H1 (cell line): ENCODE data around the gene OR2AG2. TPM values are rescaled to one million over a fixed set of nuclear protein-coding genes. Genes with fewer than 3 reads are reported as not detected.

Experiments used
- CTCF ChIA-PET: fragments of 300-600 bp; sonication (Branson Sonifier 250); formaldehyde crosslinking; loops from one replicate; lab custom pipeline; 2021; ENCODE audit not compliant: partially characterized antibody; lab: Charles Lee
- POLR2A ChIA-PET: fragments of 300-600 bp; sonication (Branson Sonifier 250); formaldehyde crosslinking; loops from one replicate; lab custom pipeline; 2021; ENCODE audit warnings: inconsistent platforms; ENCODE audit not compliant: partially characterized antibody; lab: Charles Lee
- DNase-seq, 2 experiments: peaks; one replicate each; pipeline versions ENCODE4 v3.0.0 to v3.0.0-alpha.2; 2010 to 2022; ENCODE audit warnings: low spot score in 2 of 2, low read depth in 1 of 2, mixed read lengths in 1 of 2
- FAIRE-seq: peaks from 2 replicates; lab custom pipeline; 2011; peaks lifted over from hg19 to GRCh38; lab: Jason Lieb, UNC
- H2AFZ ChIP-seq: 2 replicates; pipeline ENCODE4 v1.8.1; 2012; ENCODE audit warnings: low read length, inconsistent platforms
- H2AK5ac ChIP-seq: 2 replicates; pipeline ENCODE4 v1.6.1; 2013; ENCODE audit warnings: low read depth, low read length
- H2BK120ac ChIP-seq: replicated peaks from 2 replicates; pipeline ENCODE3; 2013; ENCODE audit warnings: low read depth, low read length, inconsistent platforms
- H2BK12ac ChIP-seq: 2 replicates; pipeline ENCODE4 v1.6.1; 2013; ENCODE audit warnings: low read depth, low read length
- H2BK15ac ChIP-seq: 2 replicates; pipeline ENCODE4 v1.6.1; 2013; ENCODE audit warnings: low read length
- H2BK20ac ChIP-seq: 2 replicates; pipeline ENCODE4 v1.6.1; 2013; ENCODE audit warnings: low read length
- H2BK5ac ChIP-seq: 2 replicates; pipeline ENCODE4 v1.6.1; 2013; ENCODE audit warnings: low read depth, low read length
- H3K14ac ChIP-seq: 2 replicates; pipeline ENCODE4 v1.6.1; 2013; ENCODE audit warnings: inconsistent platforms; ENCODE audit not compliant: insufficient read length
- H3K18ac ChIP-seq: 2 replicates; pipeline ENCODE4 v1.6.1; 2013; ENCODE audit warnings: low read length; ENCODE audit errors: extremely low read depth
- H3K23ac ChIP-seq: 2 replicates; pipeline ENCODE4 v1.6.1; 2013; ENCODE audit warnings: inconsistent platforms; ENCODE audit not compliant: insufficient read length
- H3K23me2 ChIP-seq: 2 replicates; pipeline ENCODE4 v1.6.1; 2013; ENCODE audit warnings: low read depth, low read length
- H3K27ac ChIP-seq: 2 replicates; pipeline ENCODE4 v1.6.1; 2011; ENCODE audit warnings: low read depth, low read length, inconsistent platforms
- H3K27me3 ChIP-seq, 4 experiments: replicated peaks in 1 of 4; 1 replicate in 1 of 4; 2 replicates in 3 of 4; pipeline versions ENCODE4 v1.6.1 to v1.8.1; 2011 to 2013; ENCODE audit warnings: low read length in 3 of 4, mild to moderate bottlenecking in 3 of 4, inconsistent platforms in 2 of 4, mixed read lengths in 2 of 4, moderate library complexity in 1 of 4; ENCODE audit not compliant: control insufficient read depth in 3 of 4, insufficient read depth in 3 of 4; ENCODE audit errors: extremely low read depth in 1 of 4
- H3K36me3 ChIP-seq, 4 experiments: 2 replicates each; pipeline versions ENCODE4 v1.6.1 to v1.8.1; 2011 to 2013; ENCODE audit warnings: mild to moderate bottlenecking in 4 of 4, low read length in 3 of 4, moderate library complexity in 2 of 4, control low read depth in 1 of 4, inconsistent platforms in 1 of 4; ENCODE audit not compliant: insufficient read depth in 4 of 4, control insufficient read depth in 2 of 4
- H3K4ac ChIP-seq: replicated peaks from 2 replicates; pipeline ENCODE3; 2013; ENCODE audit warnings: low read length, low read depth, mixed read lengths, inconsistent platforms; ENCODE audit not compliant: insufficient read length
- H3K4me1 ChIP-seq, 4 experiments: replicated peaks in 1 of 4; 1 replicate in 1 of 4; 2 replicates in 3 of 4; pipeline versions ENCODE4 v1.6.1 to v1.8.1; 2011 to 2013; ENCODE audit warnings: low read length in 3 of 4, inconsistent platforms in 2 of 4, mixed read lengths in 1 of 4; ENCODE audit not compliant: insufficient read depth in 4 of 4, control insufficient read depth in 3 of 4
- H3K4me2 ChIP-seq, 2 experiments: 2 replicates each; pipeline versions ENCODE4 v1.6.1 to v1.8.1; 2011 to 2013; ENCODE audit warnings: low read depth in 2 of 2, low read length in 2 of 2, control low read depth in 1 of 2, inconsistent platforms in 1 of 2, mild to moderate bottlenecking in 1 of 2; ENCODE audit not compliant: insufficient read depth in 1 of 2
- H3K4me3 ChIP-seq, 4 experiments: fragments of 200-600, 300-600 bp in 1 of 4; sonication (generic), shearing (Covaris generic), sonication (Bioruptor Twin) in 1 of 4; 2 replicates each; pipeline versions ENCODE4 v1.5.1 to v1.8.1; 2011 to 2016; ENCODE audit warnings: low read length in 4 of 4, low read depth in 3 of 4, control low read depth in 2 of 4, inconsistent platforms in 2 of 4, mild to moderate bottlenecking in 2 of 4, mixed read lengths in 1 of 4, moderate library complexity in 1 of 4; ENCODE audit not compliant: insufficient read depth in 2 of 4; ENCODE audit errors: extremely low read depth in 1 of 4
- H3K56ac ChIP-seq: replicated peaks from 2 replicates; pipeline ENCODE3; 2013; ENCODE audit warnings: low read depth, mild to moderate bottlenecking, mixed read lengths, low read length, inconsistent platforms; ENCODE audit not compliant: insufficient read length
- H3K79me1 ChIP-seq: 2 replicates; pipeline ENCODE4 v1.6.1; 2013; ENCODE audit warnings: low read depth, low read length, control low read depth
- H3K79me2 ChIP-seq, 2 experiments: 2 replicates each; pipeline versions ENCODE4 v1.6.1 to v1.8.1; 2012 to 2013; ENCODE audit warnings: low read length in 2 of 2, mild to moderate bottlenecking in 2 of 2, inconsistent platforms in 1 of 2; ENCODE audit not compliant: insufficient read depth in 2 of 2, control insufficient read depth in 1 of 2
- H3K9ac ChIP-seq, 4 experiments: replicated peaks in 1 of 4; 1 replicate in 1 of 4; 2 replicates in 3 of 4; pipeline versions ENCODE4 v1.6.1 to v1.8.1; 2011 to 2013; ENCODE audit warnings: low read depth in 3 of 4, low read length in 3 of 4, control low read depth in 2 of 4, mild to moderate bottlenecking in 2 of 4, moderate library complexity in 2 of 4, inconsistent platforms in 1 of 4; ENCODE audit errors: extremely low read depth in 1 of 4
- H3K9me3 ChIP-seq, 2 experiments: 2 replicates each; pipeline versions ENCODE4 v1.6.1 to v1.8.1; 2012 to 2013; ENCODE audit warnings: mild to moderate bottlenecking in 2 of 2, moderate library complexity in 2 of 2, control low read depth in 1 of 2, inconsistent platforms in 1 of 2, low read depth in 1 of 2, low read length in 1 of 2, mixed read lengths in 1 of 2; ENCODE audit not compliant: insufficient read depth in 2 of 2
- H4K20me1 ChIP-seq, 2 experiments: replicated peaks in 1 of 2; 2 replicates each; pipeline versions ENCODE3 to v1.8.1; 2011 to 2013; ENCODE audit warnings: inconsistent platforms in 2 of 2, low read length in 2 of 2, mild to moderate bottlenecking in 1 of 2; ENCODE audit not compliant: insufficient read depth in 2 of 2, control insufficient read depth in 1 of 2
- H4K5ac ChIP-seq: 2 replicates; pipeline ENCODE4 v1.6.1; 2013; ENCODE audit warnings: low read length, low read depth, mixed read lengths, inconsistent platforms; ENCODE audit not compliant: insufficient read length
- H4K8ac ChIP-seq: 2 replicates; pipeline ENCODE4 v1.8.0; 2013; ENCODE audit warnings: mild to moderate bottlenecking, moderate library complexity, low read length, inconsistent platforms; ENCODE audit not compliant: insufficient read depth; ENCODE audit errors: extremely low read depth
- H4K91ac ChIP-seq: replicated peaks from 2 replicates; pipeline ENCODE3; 2013; ENCODE audit warnings: low read length, mixed read lengths, inconsistent platforms; ENCODE audit not compliant: insufficient read length
- ASH2L ChIP-seq: fragments of 200-600, 300-600 bp; sonication (generic); IDR thresholded peaks from one replicate; pipeline ENCODE4 v1.7.1; 2017; ENCODE audit warnings: low read length
- ATF2 ChIP-seq: IDR thresholded peaks from 2 replicates; pipeline ENCODE4 v1.6.1; 2012; ENCODE audit warnings: low read length, inconsistent platforms
- CBX8 ChIP-seq: fragments of 300-800, 300-1000 bp; sonication (generic); IDR thresholded peaks from 2 replicates; pipeline ENCODE4 v1.7.1; 2016; ENCODE audit warnings: low read depth, low read length, borderline replicate concordance
- EP300 ChIP-seq, 2 experiments: IDR thresholded peaks; 1 replicate in 1 of 2; 2 replicates in 1 of 2; pipeline ENCODE4 v1.6.1; 2011 to 2012; ENCODE audit warnings: low read depth in 2 of 2, low read length in 2 of 2, mild to moderate bottlenecking in 2 of 2, borderline replicate concordance in 1 of 2, inconsistent platforms in 1 of 2, moderate library complexity in 1 of 2
- HDAC6 ChIP-seq: IDR thresholded peaks from one replicate; pipeline ENCODE4 v1.7.1; 2012; ENCODE audit warnings: low read depth, mild to moderate bottlenecking, inconsistent platforms, low read length, moderate library complexity
- NANOG ChIP-seq: IDR thresholded peaks from 2 replicates; pipeline ENCODE4 v1.6.1; 2011; ENCODE audit warnings: low read length, low read depth, mild to moderate bottlenecking, inconsistent platforms; ENCODE audit not compliant: insufficient read depth, poor library complexity, severe bottlenecking
- RAD21 ChIP-seq, 2 experiments: IDR thresholded peaks in 1 of 2; conservative IDR thresholded peaks in 1 of 2; 2 replicates each; pipeline ENCODE4 v1.6.1; 2011; ENCODE audit warnings: low read depth in 2 of 2, low read length in 2 of 2, improper control_type of control experiment in 1 of 2, inconsistent platforms in 1 of 2, mild to moderate bottlenecking in 1 of 2, moderate library complexity in 1 of 2
- SIN3A ChIP-seq, 2 experiments: IDR thresholded peaks in 1 of 2; conservative IDR thresholded peaks in 1 of 2; 2 replicates each; pipeline ENCODE4 v1.6.1; 2011 to 2012; ENCODE audit warnings: low read length in 2 of 2, improper control_type of control experiment in 1 of 2, low read depth in 1 of 2, mild to moderate bottlenecking in 1 of 2
- TCF12 ChIP-seq: IDR thresholded peaks from 2 replicates; pipeline ENCODE4 v1.6.1; 2011; ENCODE audit warnings: low read depth, mild to moderate bottlenecking, low read length
- TEAD4 ChIP-seq: IDR thresholded peaks from 2 replicates; pipeline ENCODE4 v1.6.1; 2012; ENCODE audit warnings: low read depth, low read length, inconsistent platforms, mixed read lengths
- YY1 ChIP-seq: IDR thresholded peaks from 2 replicates; pipeline ENCODE4 v1.6.1; 2011; ENCODE audit warnings: low read depth, mild to moderate bottlenecking, low read length
- WGBS, 2 experiments: shearing (Covaris generic) in 1 of 2; methylation state at CpG; one replicate each; pipeline versions ENCODE4 v1.1.6 to v1.1.7; 2013 to 2015; ENCODE audit warnings: low lambda C conversion rate in 2 of 2, mixed read lengths in 2 of 2, inconsistent platforms in 1 of 2, low coverage in 1 of 2, missing lambda C conversion rate in 1 of 2; ENCODE audit not compliant: insufficient replicate concordance in 2 of 2, insufficient coverage in 1 of 2, insufficient read length in 1 of 2; ENCODE audit errors: extremely low coverage in 1 of 2, missing lambda C conversion rate in 1 of 2; 5-methylcytosine and 5-hydroxymethylcytosine counted together
- polyA plus RNA-seq, 7 experiments: library from polyadenylated mRNA; depleted of rRNA in 3 of 7; stranded (reverse) in 5 of 7; unstranded in 2 of 7; fragments of >200 nt in 5 of 7; fragments of 200-250 nt in 2 of 7; gene quantifications; 1 replicate in 5 of 7; 2 replicates in 1 of 7; 4 replicates in 1 of 7; pipeline versions ENCODE4 v1.2.1 to v1.2.3, GENCODE V29; 2011 to 2013; ENCODE audit warnings: missing spikeins in 2 of 7, mixed read lengths in 2 of 7
- total RNA-seq: library from RNA; stranded (reverse); fragmentation: NEBNext Ultra II Directional; extraction: Animal tissue kit (Norgen Biotek cat#: 25700); gene quantifications from 2 replicates; pipeline ENCODE4 v1.2.1, GENCODE V29; 2021

OR2AG2 gene
- total and polyA plus RNA-seq, 2 of the 8 experiments (the other 6 are each of a cell fraction or from before 2014, with no cell fraction given), result 0.22 to 0.74 TPM

DNA sequence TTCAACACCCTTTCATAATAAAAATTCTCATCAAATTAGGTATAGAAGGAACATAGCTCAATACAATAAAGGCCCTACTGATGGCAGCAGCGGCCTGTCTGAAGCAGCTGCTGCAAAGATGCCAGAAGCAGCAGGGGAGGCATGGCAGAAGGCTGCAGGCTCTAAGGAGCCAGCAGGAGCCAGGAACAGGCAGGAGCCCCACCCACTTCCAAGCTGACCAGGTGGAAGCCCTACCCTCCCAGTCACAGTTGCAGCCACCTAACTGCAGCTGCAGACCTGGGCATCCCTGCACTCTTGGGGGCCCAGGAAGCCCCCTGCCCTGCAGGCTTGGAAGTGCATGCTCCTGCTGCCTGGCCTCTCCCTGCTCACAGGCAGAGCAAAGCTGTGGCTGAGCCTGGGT, 45.9 kb upstream of the OR2AG2 start:
- Histone ChIP-seq H3K23ac (no peak overlapping the region), H2BK20ac (no peak overlapping the region), H2BK5ac (no peak overlapping the region), H3K56ac (no peak overlapping the region), H3K9ac (no peak overlapping the region), H3K4me3 (no peak overlapping the region), H3K4ac (no peak overlapping the region), H4K5ac (no peak overlapping the region), H3K18ac (no peak overlapping the region), H3K27ac (no peak overlapping the region), H3K36me3 (no peaks in the 10 kb centered on the region), H2BK15ac (no peak overlapping the region), H2BK120ac (no peak overlapping the region), H3K79me1 (no peaks in the 10 kb centered on the region), H3K14ac (no peak overlapping the region), H2BK12ac (no peak overlapping the region), H4K20me1 (no peaks in the 10 kb centered on the region), H3K79me2 (no peaks in the 10 kb centered on the region), H4K8ac (peak overlapping the region; percentile 80; the same call in 1 of the 2 replicates), H4K91ac (no peak overlapping the region), H3K9me3 (no peaks in the 10 kb centered on the region; a peak in 1 of 4 replicates), H3K4me2 (no peak overlapping the region; a peak in 1 of 4 replicates), H3K27me3 (no peaks in the 10 kb centered on the region), H2AK5ac (no peak overlapping the region), H2AFZ (no peak overlapping the region), H3K4me1 (peaks cover 0 to 5% (median 0%) of the 10 kb centered on the region in 4 experiments; a peak in 3 of 7 replicates), H3K23me2 (no peaks in the 10 kb centered on the region)
- FAIRE-seq (peak; percentile 60), DNase-seq (peak; percentile 66 to 69)
- ChIA-PET CTCF (interaction anchor here (0.5 to 1.7 kb wide), 19 partner anchors 10 to 738 kb away, joined by 3 to 6 read pairs (median 3); partner anchors contain the start of genes OR10A5, OR2AG1 and ZNF215), POLR2A (interaction anchor here (1.0 to 1.2 kb wide), 2 partner anchors 10 to 12 kb away, joined by 3 read pairs; no protein-coding TSS in a partner anchor)
- 30% methylated on average over 1 of the region's 1 CpG; no CpG with 5 or more reads in 1 of the 2 experiments for WGBS, 2 experiments
- TF ChIP-seq EP300 (IDR thresholded peaks at IDR 0.05; ENCODE audit: borderline replicate concordance in 1 of 2, low read depth in 2 of 2, low read length in 2 of 2), result no peak
- TF ChIP-seq NANOG, result no peak
- TF ChIP-seq ASH2L, result no peak
- TF ChIP-seq SIN3A (conservative IDR thresholded peaks at IDR 0.05 in 1 of 2, IDR thresholded peaks at IDR 0.05 in 1 of 2; ENCODE audit: low read depth in 1 of 2, low read length in 2 of 2), result 0 out of 4 replicates have a peak, but pooled peaks have one; percentile 17 to 52
- TF ChIP-seq CBX8, result no peak
- no peak for TF ChIP-seq ATF2
- 0 out of 2 replicates have a peak, but pooled peaks have one; percentile 69 for TF ChIP-seq TCF12
- peak; percentile 73 for TF ChIP-seq YY1
- no peak for TF ChIP-seq HDAC6
- peak; percentile 88 to 89 for TF ChIP-seq RAD21 (IDR thresholded peaks at IDR 0.05 in 1 of 2, conservative IDR thresholded peaks at IDR 0.05 in 1 of 2; ENCODE audit: low read depth in 2 of 2, low read length in 2 of 2)
- TF ChIP-seq TEAD4, result peak; percentile 71
